ENCODE measurements around the gene ABCA8. TPM values are rescaled to one million over a fixed set of nuclear protein-coding genes. Genes with fewer than 3 reads are reported as not detected.

ABCA8 gene
- total RNA-seq, 1 donor from 2014 or later: 0.31 TPM

DNA sequence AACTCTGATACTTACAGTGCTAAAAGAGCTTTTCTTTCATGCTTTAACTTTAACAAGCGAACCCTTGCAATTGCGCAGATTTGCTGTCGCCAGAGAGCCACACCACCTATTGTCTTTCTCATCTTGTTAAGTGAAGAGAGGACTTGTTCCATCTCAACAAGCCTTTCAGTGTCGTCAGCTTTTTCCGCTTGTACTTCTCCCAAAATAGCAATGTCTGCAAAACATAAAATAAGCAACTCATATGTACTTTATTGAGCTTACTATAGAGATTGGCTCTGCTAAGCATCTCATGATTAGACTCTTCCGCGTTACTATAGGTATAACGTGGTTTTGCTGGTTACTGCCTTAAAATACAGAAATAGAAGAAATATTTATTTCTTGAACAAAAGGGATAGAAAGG is 51.9 kb downstream of the ABCA8 start:
- H3K27me3 Mint-ChIP-seq: no peaks in the 10 kb centered on the region
- no peak for DNase-seq (ENCODE audit: low spot score, unreplicated experiment)
- no peaks in the 10 kb centered on the region for H3K36me3 Mint-ChIP-seq (ENCODE audit: insufficient read depth)
- H3K27ac Mint-ChIP-seq: no peak overlapping the region
- H3K4me1 Mint-ChIP-seq (ENCODE audit: low read depth): peaks cover 7% of the 10 kb centered on the region
- no peaks in the 10 kb centered on the region for H3K9me3 Mint-ChIP-seq (ENCODE audit: low read depth)
- no peak overlapping the region for H3K4me3 Mint-ChIP-seq (ENCODE audit: low read depth)
- TF ChIP-seq, protein P1, sequence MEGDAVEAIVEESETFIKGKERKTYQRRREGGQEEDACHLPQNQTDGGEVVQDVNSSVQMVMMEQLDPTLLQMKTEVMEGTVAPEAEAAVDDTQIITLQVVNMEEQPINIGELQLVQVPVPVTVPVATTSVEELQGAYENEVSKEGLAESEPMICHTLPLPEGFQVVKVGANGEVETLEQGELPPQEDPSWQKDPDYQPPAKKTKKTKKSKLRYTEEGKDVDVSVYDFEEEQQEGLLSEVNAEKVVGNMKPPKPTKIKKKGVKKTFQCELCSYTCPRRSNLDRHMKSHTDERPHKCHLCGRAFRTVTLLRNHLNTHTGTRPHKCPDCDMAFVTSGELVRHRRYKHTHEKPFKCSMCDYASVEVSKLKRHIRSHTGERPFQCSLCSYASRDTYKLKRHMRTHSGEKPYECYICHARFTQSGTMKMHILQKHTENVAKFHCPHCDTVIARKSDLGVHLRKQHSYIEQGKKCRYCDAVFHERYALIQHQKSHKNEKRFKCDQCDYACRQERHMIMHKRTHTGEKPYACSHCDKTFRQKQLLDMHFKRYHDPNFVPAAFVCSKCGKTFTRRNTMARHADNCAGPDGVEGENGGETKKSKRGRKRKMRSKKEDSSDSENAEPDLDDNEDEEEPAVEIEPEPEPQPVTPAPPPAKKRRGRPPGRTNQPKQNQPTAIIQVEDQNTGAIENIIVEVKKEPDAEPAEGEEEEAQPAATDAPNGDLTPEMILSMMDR (IDR thresholded peaks at IDR 0.05; ENCODE audit: unreplicated experiment): no peak

- Mint-ChIP-seq H3K4me3 (ENCODE audit: low read depth) (no peak overlapping the region), H3K36me3 (ENCODE audit: insufficient read depth) (no peaks in the 10 kb centered on the region), H3K27me3 (no peaks in the 10 kb centered on the region), H3K4me1 (ENCODE audit: low read depth) (peaks cover 2% of the 10 kb centered on the region), H3K9me3 (ENCODE audit: low read depth) (peaks cover 11% of the 10 kb centered on the region), H3K27ac (no peak overlapping the region)
- TF ChIP-seq, protein P1 (IDR thresholded peaks at IDR 0.05; ENCODE audit: unreplicated experiment): no peak
- DNase-seq (ENCODE audit: low spot score, unreplicated experiment): no peak
Observed at GRCh38 chr17:68897557-68897956, 57.6 kb downstream of the ABCA8 start.

GRCh38 chr17:68892658-68893057 is 62.5 kb downstream of the ABCA8 start:
- Mint-ChIP-seq H3K36me3 (ENCODE audit: insufficient read depth) (no peaks in the 10 kb centered on the region), H3K4me1 (ENCODE audit: low read depth) (peaks cover 2% of the 10 kb centered on the region), H3K4me3 (ENCODE audit: low read depth) (no peak overlapping the region), H3K27me3 (no peaks in the 10 kb centered on the region), H3K9me3 (ENCODE audit: low read depth) (peaks cover 10% of the 10 kb centered on the region), H3K27ac (no peak overlapping the region)
- TF ChIP-seq, protein P1 (IDR thresholded peaks at IDR 0.05; ENCODE audit: unreplicated experiment): no peak
- no peak for DNase-seq (ENCODE audit: low spot score, unreplicated experiment)

- Mint-ChIP-seq H3K4me3 (ENCODE audit: low read depth) (no peak overlapping the region), H3K9me3 (ENCODE audit: low read depth) (peaks cover 8% of the 10 kb centered on the region), H3K36me3 (ENCODE audit: insufficient read depth) (no peaks in the 10 kb centered on the region), H3K27me3 (no peaks in the 10 kb centered on the region), H3K27ac (no peak overlapping the region), H3K4me1 (ENCODE audit: low read depth) (peaks cover 2% of the 10 kb centered on the region)
- no peak for DNase-seq (ENCODE audit: low spot score, unreplicated experiment)
- TF ChIP-seq, protein P1 (IDR thresholded peaks at IDR 0.05; ENCODE audit: unreplicated experiment): no peak
Observed at GRCh38 chr17:68892193-68892592, 63.0 kb downstream of the ABCA8 start.

GRCh38 chr17:68886401-68886800 is 68.8 kb downstream of the ABCA8 start:
- TF ChIP-seq, protein P1 (IDR thresholded peaks at IDR 0.05; ENCODE audit: unreplicated experiment): no peak
- DNase-seq (ENCODE audit: low spot score, unreplicated experiment): no peak
- no peaks in the 10 kb centered on the region for H3K27me3 Mint-ChIP-seq
- no peak overlapping the region for H3K27ac Mint-ChIP-seq
- H3K4me3 Mint-ChIP-seq (ENCODE audit: low read depth): no peak overlapping the region
- no peaks in the 10 kb centered on the region for H3K36me3 Mint-ChIP-seq (ENCODE audit: insufficient read depth)
- H3K9me3 Mint-ChIP-seq (ENCODE audit: low read depth): no peaks in the 10 kb centered on the region
- H3K4me1 Mint-ChIP-seq (ENCODE audit: low read depth): no peaks in the 10 kb centered on the region

Measured in progenitor cell of endocrine pancreas (in vitro differentiated cells).